A549 (cell line): Measurements from ENCODE around the gene OSGEP. TPM values are rescaled to one million over a fixed set of nuclear protein-coding genes. Genes with fewer than 3 reads are reported as not detected.
A peak's percentile ranks its signal among the peaks of the same experiment; 100 is the strongest.

Experiments
- CBX2 ChIP-seq: fragments of 200-600 bp; sonication (generic); IDR thresholded peaks from 2 replicates; pipeline ENCODE4 v1.6.1; 2016; ENCODE audit warnings: low read depth, mild to moderate bottlenecking, borderline replicate concordance
- CEBPB ChIP-seq, 2 experiments: fragments of >200 bp in 1 of 2; sonication (Bioruptor Twin) in 1 of 2; formaldehyde crosslinking in 1 of 2; IDR thresholded peaks; 2 replicates each; pipeline ENCODE4 v1.6.1; 2012 to 2016
- EHF ChIP-seq: fragments of 250-450 bp; sonication (Bioruptor Pico); IDR thresholded peaks from 2 replicates; pipeline ENCODE4 v1.5.0; 2020; ENCODE audit warnings: mild to moderate bottlenecking
- ESRRA ChIP-seq: fragments of 150-350 bp; IDR thresholded peaks from 2 replicates; pipeline ENCODE4 v1.6.1; 2014; ENCODE audit warnings: mild to moderate bottlenecking, low read length, borderline replicate concordance
- FOSL2 ChIP-seq, 2 experiments: fragments of 450-650 bp in 1 of 2; fragments of >200 bp in 1 of 2; sonication (Bioruptor Twin) in 1 of 2; formaldehyde crosslinking; IDR thresholded peaks; 2 replicates each; pipeline versions ENCODE4 v1.5.0 to v1.6.1; 2016 to 2020; ENCODE audit warnings: mild to moderate bottlenecking in 1 of 2, moderate library complexity in 1 of 2
- HDAC2 ChIP-seq: fragments of 200-600 bp; sonication (generic); IDR thresholded peaks from 2 replicates; pipeline ENCODE4 v1.6.1; 2016
- HOXA7 ChIP-seq: fragments of 250-450 bp; sonication (Bioruptor Pico); IDR thresholded peaks from 2 replicates; pipeline ENCODE4 v1.5.0; 2020; ENCODE audit warnings: mild to moderate bottlenecking, moderate library complexity
- HOXB13 ChIP-seq: fragments of 250-450 bp; sonication (Bioruptor Pico); IDR thresholded peaks from 2 replicates; pipeline ENCODE4 v1.5.0; 2020; ENCODE audit warnings: low read depth, mild to moderate bottlenecking, moderate library complexity
- JUN ChIP-seq, 2 experiments: fragments of >200 bp; sonication (Bioruptor Twin); formaldehyde crosslinking; IDR thresholded peaks; 2 replicates in 1 of 2; 3 replicates in 1 of 2; pipeline ENCODE4 v1.6.1; 2016 to 2017
- JUNB ChIP-seq: fragments of >200 bp; sonication (Bioruptor Twin); formaldehyde crosslinking; IDR thresholded peaks from 2 replicates; pipeline ENCODE4 v1.6.1; 2016
- KDM5A ChIP-seq: fragments of 200-600 bp; sonication (generic); IDR thresholded peaks from 2 replicates; pipeline ENCODE4 v1.6.1; 2016; ENCODE audit warnings: antibody characterized with exemption, mild to moderate bottlenecking
- MAFK ChIP-seq: fragments of 450-650 bp; IDR thresholded peaks from 2 replicates; pipeline ENCODE4 v1.6.1; 2014; ENCODE audit not compliant: partially characterized antibody
- MYC ChIP-seq: IDR thresholded peaks from 2 replicates; pipeline ENCODE4 v1.6.1; 2012; ENCODE audit warnings: mild to moderate bottlenecking, inconsistent platforms, low read length, improper control_type of control experiment, borderline replicate concordance
- NR3C1 ChIP-seq: fragments of >200 bp; sonication (Bioruptor Twin); formaldehyde crosslinking; IDR thresholded peaks from 3 replicates; pipeline ENCODE4 v1.6.1; 2017
- POLR2AphosphoS2 ChIP-seq: conservative IDR thresholded peaks from 2 replicates; pipeline ENCODE4 v1.6.1; 2012; ENCODE audit warnings: low read length, improper control_type of control experiment, inconsistent platforms
- RCOR1 ChIP-seq: fragments of 150-350 bp; IDR thresholded peaks from 2 replicates; pipeline ENCODE4 v1.6.1; 2014; ENCODE audit warnings: antibody characterized with exemption, low read length, low read depth
- RFX5 ChIP-seq: fragments of 450-650 bp; IDR thresholded peaks from 2 replicates; pipeline ENCODE4 v1.7.1; 2014; ENCODE audit warnings: antibody characterized with exemption, mild to moderate bottlenecking, moderate library complexity
- RNF2 ChIP-seq: fragments of 200-600 bp; sonication (generic); IDR thresholded peaks from 2 replicates; pipeline ENCODE4 v1.6.1; 2016; ENCODE audit warnings: low read depth, mild to moderate bottlenecking, antibody characterized with exemption, moderate library complexity, borderline replicate concordance
- ZNF302 ChIP-seq: fragments of 250-450 bp; sonication (Bioruptor Pico); IDR thresholded peaks from 2 replicates; pipeline ENCODE4 v1.9.0; 2021; ENCODE audit warnings: inconsistent platforms, mild to moderate bottlenecking, moderate library complexity
- ZSCAN20 ChIP-seq: fragments of 250-450 bp; sonication (Bioruptor Pico); IDR thresholded peaks from 2 replicates; pipeline ENCODE4 v1.8.0; 2022; ENCODE audit warnings: mild to moderate bottlenecking, moderate library complexity
- polyA plus RNA-seq, 4 experiments: library from polyadenylated mRNA; depleted of rRNA in 3 of 4; stranded (reverse); fragments of >200 nt; fragmentation: RNase III in 1 of 4; extraction: RNeasy Plus Mini Kit Qiagen cat#74134 plus additional on column Dnase treatment in 1 of 4; gene quantifications; 2 replicates in 3 of 4; 3 replicates in 1 of 4; pipeline ENCODE4 v1.2.3, GENCODE V29; 2011 to 2017
- TF ChIP-seq, protein P1 (sequence below): IDR thresholded peaks from 2 replicates; pipeline ENCODE4 v1.6.1; 2012
- TF ChIP-seq, protein P2 (sequence below): fragments of 200-600 bp; sonication (generic); IDR thresholded peaks from 2 replicates; pipeline ENCODE4 v1.6.1; 2016; ENCODE audit warnings: antibody characterized with exemption, mild to moderate bottlenecking, moderate library complexity
- TF ChIP-seq, protein P3 (sequence below): fragments of 250-450 bp; sonication (Bioruptor Pico); IDR thresholded peaks from 2 replicates; pipeline ENCODE4 v1.5.0; 2021; ENCODE audit warnings: mild to moderate bottlenecking, moderate library complexity, borderline replicate concordance

OSGEP gene
- polyA plus RNA-seq, 2 of the 4 experiments (the other 2 are of a cell fraction): 30.4 to 33.2 TPM

DNA sequence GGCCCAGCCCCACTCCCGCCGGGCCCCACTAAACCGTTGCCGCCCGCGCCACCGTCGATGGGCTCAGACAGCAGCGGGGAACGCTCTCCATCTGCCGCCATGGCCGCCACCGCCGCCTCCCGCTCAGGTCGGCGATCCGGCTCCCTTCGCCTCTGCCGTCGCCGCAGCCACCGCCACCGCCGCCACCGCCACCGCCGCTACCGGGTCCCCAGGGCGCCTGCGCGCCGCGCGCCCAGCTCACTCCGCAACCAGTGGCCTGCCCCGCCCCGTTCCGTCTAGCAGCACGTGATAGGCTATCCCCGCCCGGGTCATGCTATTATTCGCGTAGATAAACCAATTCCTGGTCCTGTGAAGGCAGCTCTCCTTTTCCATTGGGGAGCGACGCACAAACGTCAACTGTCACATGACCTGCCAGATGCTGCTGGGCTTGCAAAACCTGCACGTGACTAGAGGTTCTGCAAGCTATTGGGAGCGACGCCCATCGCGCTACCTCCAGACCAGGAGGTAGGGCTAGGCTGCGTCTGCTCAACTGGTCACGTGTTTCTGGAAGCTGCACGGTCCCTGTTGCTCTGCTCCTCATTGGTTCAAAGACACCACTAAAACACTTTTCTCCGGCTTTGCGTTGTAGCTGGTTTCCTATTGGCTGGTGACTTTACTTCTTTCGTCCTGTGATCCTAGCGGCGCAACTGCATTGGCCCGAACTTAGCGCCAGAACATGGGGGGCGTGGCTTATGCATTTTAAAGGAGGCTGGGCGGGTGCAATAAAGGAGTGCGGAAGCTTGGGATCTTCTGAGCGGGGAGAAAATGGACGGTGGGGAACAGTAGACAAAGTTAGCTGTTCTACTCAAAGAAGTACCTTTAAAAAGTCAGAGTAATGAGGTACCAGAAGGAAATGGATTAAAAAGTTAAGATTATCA is 6.9 kb upstream of the OSGEP start, which contains the start of gene PIP4P1 (continued):
- TF ChIP-seq JUN (IDR thresholded peaks at IDR 0.05) (peak; percentile 66 to 68; a peak in 3 of 5 replicates), RNF2 (no peak), MYC (no peak), HOXA7 (CRISPR knock-in tag) (no peak), NR3C1 (no peak), HOXB13 (CRISPR knock-in tag) (peak; percentile 86; the same call in 1 of the 2 replicates), JUNB (no peak), EHF (CRISPR knock-in tag) (no peak), KDM5A (no peak), RFX5 (peak; percentile 76), ZSCAN20 (CRISPR knock-in tag) (peak; percentile 73; the same call in 1 of the 2 replicates), ZNF302 (CRISPR knock-in tag) (peak; percentile 58; the same call in 1 of the 2 replicates), CBX2 (no peak), HDAC2 (no peak), POLR2AphosphoS2 (no peak), CEBPB (IDR thresholded peaks at IDR 0.05) (peak; percentile 50 to 81; a peak in 3 of 4 replicates), ESRRA (no peak), FOSL2 (IDR thresholded peaks at IDR 0.05) (no peak), FOSL2 (CRISPR knock-in tag; IDR thresholded peaks at IDR 0.05) (no peak), RCOR1 (no peak), MAFK (peak; percentile 96)
- TF ChIP-seq, protein P1, sequence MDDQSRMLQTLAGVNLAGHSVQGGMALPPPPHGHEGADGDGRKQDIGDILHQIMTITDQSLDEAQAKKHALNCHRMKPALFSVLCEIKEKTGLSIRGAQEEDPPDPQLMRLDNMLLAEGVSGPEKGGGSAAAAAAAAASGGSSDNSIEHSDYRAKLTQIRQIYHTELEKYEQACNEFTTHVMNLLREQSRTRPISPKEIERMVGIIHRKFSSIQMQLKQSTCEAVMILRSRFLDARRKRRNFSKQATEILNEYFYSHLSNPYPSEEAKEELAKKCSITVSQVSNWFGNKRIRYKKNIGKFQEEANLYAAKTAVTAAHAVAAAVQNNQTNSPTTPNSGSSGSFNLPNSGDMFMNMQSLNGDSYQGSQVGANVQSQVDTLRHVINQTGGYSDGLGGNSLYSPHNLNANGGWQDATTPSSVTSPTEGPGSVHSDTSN: peak; percentile 78
- TF ChIP-seq, protein P2, sequence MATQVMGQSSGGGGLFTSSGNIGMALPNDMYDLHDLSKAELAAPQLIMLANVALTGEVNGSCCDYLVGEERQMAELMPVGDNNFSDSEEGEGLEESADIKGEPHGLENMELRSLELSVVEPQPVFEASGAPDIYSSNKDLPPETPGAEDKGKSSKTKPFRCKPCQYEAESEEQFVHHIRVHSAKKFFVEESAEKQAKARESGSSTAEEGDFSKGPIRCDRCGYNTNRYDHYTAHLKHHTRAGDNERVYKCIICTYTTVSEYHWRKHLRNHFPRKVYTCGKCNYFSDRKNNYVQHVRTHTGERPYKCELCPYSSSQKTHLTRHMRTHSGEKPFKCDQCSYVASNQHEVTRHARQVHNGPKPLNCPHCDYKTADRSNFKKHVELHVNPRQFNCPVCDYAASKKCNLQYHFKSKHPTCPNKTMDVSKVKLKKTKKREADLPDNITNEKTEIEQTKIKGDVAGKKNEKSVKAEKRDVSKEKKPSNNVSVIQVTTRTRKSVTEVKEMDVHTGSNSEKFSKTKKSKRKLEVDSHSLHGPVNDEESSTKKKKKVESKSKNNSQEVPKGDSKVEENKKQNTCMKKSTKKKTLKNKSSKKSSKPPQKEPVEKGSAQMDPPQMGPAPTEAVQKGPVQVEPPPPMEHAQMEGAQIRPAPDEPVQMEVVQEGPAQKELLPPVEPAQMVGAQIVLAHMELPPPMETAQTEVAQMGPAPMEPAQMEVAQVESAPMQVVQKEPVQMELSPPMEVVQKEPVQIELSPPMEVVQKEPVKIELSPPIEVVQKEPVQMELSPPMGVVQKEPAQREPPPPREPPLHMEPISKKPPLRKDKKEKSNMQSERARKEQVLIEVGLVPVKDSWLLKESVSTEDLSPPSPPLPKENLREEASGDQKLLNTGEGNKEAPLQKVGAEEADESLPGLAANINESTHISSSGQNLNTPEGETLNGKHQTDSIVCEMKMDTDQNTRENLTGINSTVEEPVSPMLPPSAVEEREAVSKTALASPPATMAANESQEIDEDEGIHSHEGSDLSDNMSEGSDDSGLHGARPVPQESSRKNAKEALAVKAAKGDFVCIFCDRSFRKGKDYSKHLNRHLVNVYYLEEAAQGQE: no peak
- TF ChIP-seq, protein P3, sequence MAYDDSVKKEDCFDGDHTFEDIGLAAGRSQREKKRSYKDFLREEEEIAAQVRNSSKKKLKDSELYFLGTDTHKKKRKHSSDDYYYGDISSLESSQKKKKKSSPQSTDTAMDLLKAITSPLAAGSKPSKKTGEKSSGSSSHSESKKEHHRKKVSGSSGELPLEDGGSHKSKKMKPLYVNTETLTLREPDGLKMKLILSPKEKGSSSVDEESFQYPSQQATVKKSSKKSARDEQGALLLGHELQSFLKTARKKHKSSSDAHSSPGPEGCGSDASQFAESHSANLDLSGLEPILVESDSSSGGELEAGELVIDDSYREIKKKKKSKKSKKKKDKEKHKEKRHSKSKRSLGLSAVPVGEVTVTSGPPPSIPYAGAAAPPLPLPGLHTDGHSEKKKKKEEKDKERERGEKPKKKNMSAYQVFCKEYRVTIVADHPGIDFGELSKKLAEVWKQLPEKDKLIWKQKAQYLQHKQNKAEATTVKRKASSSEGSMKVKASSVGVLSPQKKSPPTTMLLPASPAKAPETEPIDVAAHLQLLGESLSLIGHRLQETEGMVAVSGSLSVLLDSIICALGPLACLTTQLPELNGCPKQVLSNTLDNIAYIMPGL (CRISPR knock-in tag): no peak
- TF ChIP-seq, all 56 proteins: peak for 22
